ENCODE data around the gene WDR26. TPM values are rescaled to one million over a fixed set of nuclear protein-coding genes. Genes with fewer than 3 reads are reported as not detected.

The WDR26 gene
- total RNA-seq, 2 experiments from 2014 or later = 114 to 118 TPM

GRCh38 chr1:224454402-224455055 is 19.9 kb upstream of the WDR26 start:
- POLR2A ChIA-PET = interaction anchor here (0.6 kb wide), 1 partner anchor 11 kb away, joined by 3 read pairs; no protein-coding TSS in a partner anchor
- Mint-ChIP-seq H3K4me1 (peaks cover 34% of the 10 kb centered on the region), H3K4me3 (no peak overlapping the region), H3K9me3 (peaks cover 2% of the 10 kb centered on the region), H3K27me3 (no peaks in the 10 kb centered on the region), H3K36me3 (ENCODE audit: low read depth) (peaks cover 11% of the 10 kb centered on the region), H3K27ac (no peak overlapping the region)
- CTCF ChIA-PET = no interaction called here
- no peak for DNase-seq

- ChIA-PET CTCF (interaction anchor here (1.2 kb wide), 1 partner anchor 335 kb away, joined by 3 read pairs; no protein-coding TSS in a partner anchor), POLR2A (interaction anchor here (1.5 to 1.8 kb wide), 2 partner anchors 18 to 47 kb away, joined by 3 to 6 read pairs; no protein-coding TSS in a partner anchor)
- Mint-ChIP-seq H3K4me3 (no peak overlapping the region), H3K36me3 (ENCODE audit: low read depth) (peaks cover 20% of the 10 kb centered on the region), H3K9me3 (peaks cover 2% of the 10 kb centered on the region), H3K4me1 (peaks cover 16% of the 10 kb centered on the region), H3K27ac (no peak overlapping the region), H3K27me3 (no peaks in the 10 kb centered on the region)
- DNase-seq = no peak
Measured at GRCh38 chr1:224450561-224451350, 16.2 kb upstream of the WDR26 start.

- Mint-ChIP-seq H3K4me1 (peaks cover 18% of the 10 kb centered on the region), H3K27ac (peak overlapping the region; percentile 49), H3K9me3 (peaks cover 2% of the 10 kb centered on the region), H3K27me3 (no peaks in the 10 kb centered on the region), H3K4me3 (no peak overlapping the region), H3K36me3 (ENCODE audit: low read depth) (peaks cover 20% of the 10 kb centered on the region)
- no peak for DNase-seq
- ChIA-PET POLR2A (interaction anchor here (1.5 kb wide), 1 partner anchor 48 kb away, joined by 3 read pairs; no protein-coding TSS in a partner anchor), CTCF (no interaction called here)
Measured at GRCh38 chr1:224450159-224450558, 15.6 kb upstream of the WDR26 start.

GRCh38 chr1:224448453-224449017 is 13.9 kb upstream of the WDR26 start:
- Mint-ChIP-seq H3K36me3 (ENCODE audit: low read depth) (peaks cover 20% of the 10 kb centered on the region), H3K9me3 (peaks cover 2% of the 10 kb centered on the region), H3K27ac (no peak overlapping the region), H3K4me3 (no peak overlapping the region), H3K27me3 (no peaks in the 10 kb centered on the region), H3K4me1 (peaks cover 15% of the 10 kb centered on the region)
- ChIA-PET POLR2A (interaction anchor here (0.9 to 2.7 kb wide), 3 partner anchors 9 to 16 kb away, joined by 4 to 7 read pairs (median 4); no protein-coding TSS in a partner anchor), CTCF (interaction anchor here (1.3 to 2.6 kb wide), 2 partner anchors 8 to 11 kb away, joined by 3 to 12 read pairs; no protein-coding TSS in a partner anchor)
- DNase-seq = no peak

- POLR2A ChIA-PET = interaction anchor here (0.9 to 2.7 kb wide), 3 partner anchors 9 to 15 kb away, joined by 4 to 7 read pairs (median 4); no protein-coding TSS in a partner anchor
- H3K27me3 Mint-ChIP-seq = no peaks in the 10 kb centered on the region
- no peak overlapping the region for H3K4me3 Mint-ChIP-seq
- no peak overlapping the region for H3K27ac Mint-ChIP-seq
- no peak for DNase-seq
- CTCF ChIA-PET = interaction anchor here (1.3 to 2.6 kb wide), 2 partner anchors 9 to 11 kb away, joined by 3 to 12 read pairs; no protein-coding TSS in a partner anchor
- peaks cover 15% of the 10 kb centered on the region for H3K4me1 Mint-ChIP-seq
- peaks cover 2% of the 10 kb centered on the region for H3K9me3 Mint-ChIP-seq
- H3K36me3 Mint-ChIP-seq (ENCODE audit: low read depth) = peaks cover 20% of the 10 kb centered on the region
Measured at GRCh38 chr1:224447971-224448370, 13.4 kb upstream of the WDR26 start.

- Mint-ChIP-seq H3K27me3 (no peaks in the 10 kb centered on the region), H3K4me1 (peaks cover 15% of the 10 kb centered on the region), H3K9me3 (peaks cover 2% of the 10 kb centered on the region), H3K36me3 (ENCODE audit: low read depth) (peaks cover 21% of the 10 kb centered on the region), H3K27ac (no peak overlapping the region), H3K4me3 (no peak overlapping the region)
- CTCF ChIA-PET = interaction anchor here (2.6 kb wide), 1 partner anchor 10 kb away, joined by 12 read pairs; no protein-coding TSS in a partner anchor
- no peak for DNase-seq
- POLR2A ChIA-PET = interaction anchor here (1.5 to 2.7 kb wide), 2 partner anchors 12 to 14 kb away, joined by 4 to 7 read pairs; no protein-coding TSS in a partner anchor
Measured at GRCh38 chr1:224447251-224447650, 12.7 kb upstream of the WDR26 start.

GRCh38 chr1:224438989-224439388 is 4.4 kb upstream of the WDR26 start:
- ChIA-PET CTCF (interaction anchor here (1.3 to 1.6 kb wide), 2 partner anchors 18 to 21 kb away, joined by 4 to 6 read pairs; no protein-coding TSS in a partner anchor), POLR2A (no interaction called here)
- no peaks in the 10 kb centered on the region for H3K9me3 Mint-ChIP-seq
- no peak overlapping the region for H3K4me3 Mint-ChIP-seq
- H3K36me3 Mint-ChIP-seq (ENCODE audit: low read depth) = peaks cover 11% of the 10 kb centered on the region
- H3K27ac Mint-ChIP-seq = no peak overlapping the region
- no peaks in the 10 kb centered on the region for H3K27me3 Mint-ChIP-seq
- H3K4me1 Mint-ChIP-seq = peaks cover 27% of the 10 kb centered on the region
- DNase-seq = no peak

- POLR2A ChIA-PET = interaction anchor here (0.8 to 2.1 kb wide), 5 partner anchors 12 to 170 kb away, joined by 3 to 18 read pairs (median 7); no protein-coding TSS in a partner anchor
- Mint-ChIP-seq H3K27ac (peak overlapping the region; percentile 95), H3K27me3 (no peaks in the 10 kb centered on the region), H3K4me1 (peaks cover 47% of the 10 kb centered on the region), H3K4me3 (peak overlapping the region; percentile 93), H3K9me3 (no peaks in the 10 kb centered on the region), H3K36me3 (ENCODE audit: low read depth) (peaks cover 26% of the 10 kb centered on the region)
- DNase-seq = no peak
- CTCF ChIA-PET = interaction anchor here (1.1 to 2.3 kb wide), 3 partner anchors 18 to 102 kb away, joined by 3 to 5 read pairs (median 5); no protein-coding TSS in a partner anchor
Measured at GRCh38 chr1:224435999-224436398, 1.4 kb upstream of the WDR26 start.

- Mint-ChIP-seq H3K36me3 (ENCODE audit: low read depth) (peaks cover 32% of the 10 kb centered on the region), H3K4me3 (peak overlapping the region; percentile 93), H3K27ac (peak overlapping the region; percentile 95), H3K27me3 (no peaks in the 10 kb centered on the region), H3K4me1 (peaks cover 53% of the 10 kb centered on the region), H3K9me3 (no peaks in the 10 kb centered on the region)
- DNase-seq = no peak
- POLR2A ChIA-PET = interaction anchor here (0.5 to 2.1 kb wide), 12 partner anchors 8 to 1342 kb away, joined by 3 to 18 read pairs (median 4); partner anchors contain the start of genes CNIH4, NVL and SRP9
- CTCF ChIA-PET = interaction anchor here (1.2 to 1.6 kb wide), 2 partner anchors 17 to 22 kb away, joined by 3 to 5 read pairs; no protein-coding TSS in a partner anchor
Measured at GRCh38 chr1:224435318-224435763, 744 bp upstream of the WDR26 start.

- Mint-ChIP-seq H3K9me3 (no peaks in the 10 kb centered on the region), H3K4me1 (peaks cover 57% of the 10 kb centered on the region), H3K27ac (peak overlapping the region; percentile 84), H3K27me3 (no peaks in the 10 kb centered on the region), H3K36me3 (ENCODE audit: low read depth) (peaks cover 35% of the 10 kb centered on the region), H3K4me3 (peak overlapping the region; percentile 93)
- DNase-seq = peak; percentile 58
- ChIA-PET CTCF (interaction anchor here (0.6 to 3.6 kb wide), 4 partner anchors 18 to 166 kb away, joined by 3 to 27 read pairs (median 4); no protein-coding TSS in a partner anchor), POLR2A (interaction anchor here (0.6 to 4.3 kb wide), 26 partner anchors 9 to 442 kb away, joined by 3 to 31 read pairs (median 4); partner anchors contain the start of genes CNIH4, DEGS1 and NVL)
Measured at GRCh38 chr1:224433701-224434672, 610 bp downstream of the WDR26 start.

GRCh38 chr1:224433041-224433691 is 1.4 kb downstream of the WDR26 start:
- Mint-ChIP-seq H3K27ac (peak overlapping the region; percentile 84), H3K36me3 (ENCODE audit: low read depth) (peaks cover 38% of the 10 kb centered on the region), H3K9me3 (no peaks in the 10 kb centered on the region), H3K27me3 (no peaks in the 10 kb centered on the region), H3K4me3 (peak overlapping the region; percentile 74), H3K4me1 (peaks cover 57% of the 10 kb centered on the region)
- peak; percentile 36 for DNase-seq
- ChIA-PET POLR2A (interaction anchor here (0.6 to 4.3 kb wide), 15 partner anchors 10 to 250 kb away, joined by 3 to 31 read pairs (median 4); partner anchors contain the start of genes CNIH4, DEGS1 and NVL), CTCF (interaction anchor here (0.6 to 3.6 kb wide), 2 partner anchors 24 to 165 kb away, joined by 4 to 27 read pairs; no protein-coding TSS in a partner anchor)

All from activated CD4-positive, alpha-beta memory T cell treated with anti-CD3 and anti-CD28 coated beads, Interleukin-2, amount 10 ng/mL, durations not matched to agents 7 days and 5 days (primary cell).